ENCODE results near the gene TEPSIN.

TEPSIN gene

GRCh38 chr17:81277421-81277820 lies 38.6 kb upstream of the TEPSIN start:
- TF ChIP-seq, protein P1, sequence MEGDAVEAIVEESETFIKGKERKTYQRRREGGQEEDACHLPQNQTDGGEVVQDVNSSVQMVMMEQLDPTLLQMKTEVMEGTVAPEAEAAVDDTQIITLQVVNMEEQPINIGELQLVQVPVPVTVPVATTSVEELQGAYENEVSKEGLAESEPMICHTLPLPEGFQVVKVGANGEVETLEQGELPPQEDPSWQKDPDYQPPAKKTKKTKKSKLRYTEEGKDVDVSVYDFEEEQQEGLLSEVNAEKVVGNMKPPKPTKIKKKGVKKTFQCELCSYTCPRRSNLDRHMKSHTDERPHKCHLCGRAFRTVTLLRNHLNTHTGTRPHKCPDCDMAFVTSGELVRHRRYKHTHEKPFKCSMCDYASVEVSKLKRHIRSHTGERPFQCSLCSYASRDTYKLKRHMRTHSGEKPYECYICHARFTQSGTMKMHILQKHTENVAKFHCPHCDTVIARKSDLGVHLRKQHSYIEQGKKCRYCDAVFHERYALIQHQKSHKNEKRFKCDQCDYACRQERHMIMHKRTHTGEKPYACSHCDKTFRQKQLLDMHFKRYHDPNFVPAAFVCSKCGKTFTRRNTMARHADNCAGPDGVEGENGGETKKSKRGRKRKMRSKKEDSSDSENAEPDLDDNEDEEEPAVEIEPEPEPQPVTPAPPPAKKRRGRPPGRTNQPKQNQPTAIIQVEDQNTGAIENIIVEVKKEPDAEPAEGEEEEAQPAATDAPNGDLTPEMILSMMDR (conservative IDR thresholded peaks at IDR 0.05; ENCODE audit: low read depth, low read length): no peak
- no peak overlapping the region for H3K4me3 ChIP-seq (IDR thresholded peaks at IDR 0.05; ENCODE audit: insufficient read depth, low read depth, low read length)
- no peaks in the 10 kb centered on the region for H3K27me3 ChIP-seq (ENCODE audit: insufficient read depth, low read depth)
- H3K27ac ChIP-seq: no peak overlapping the region
- H2AFZ ChIP-seq (ENCODE audit: low read depth): no peak overlapping the region
- no peaks in the 10 kb centered on the region for H3K36me3 ChIP-seq (ENCODE audit: insufficient read depth)
- H4K20me1 ChIP-seq (ENCODE audit: insufficient read depth): no peaks in the 10 kb centered on the region
- no peak overlapping the region for H3K9ac ChIP-seq
- no peaks in the 10 kb centered on the region for H3K4me1 ChIP-seq (ENCODE audit: low read depth, poor library complexity, severe bottlenecking)
- H3K79me2 ChIP-seq (ENCODE audit: insufficient read depth, low read depth): no peaks in the 10 kb centered on the region
- no peak overlapping the region for H3K4me2 ChIP-seq

- H3K79me2 ChIP-seq (ENCODE audit: insufficient read depth, low read depth): no peaks in the 10 kb centered on the region
- no peak overlapping the region for H2AFZ ChIP-seq (ENCODE audit: low read depth)
- H3K27ac ChIP-seq: no peak overlapping the region
- H3K4me2 ChIP-seq: no peak overlapping the region
- no peaks in the 10 kb centered on the region for H3K36me3 ChIP-seq (ENCODE audit: insufficient read depth)
- H4K20me1 ChIP-seq (ENCODE audit: insufficient read depth): no peaks in the 10 kb centered on the region
- H3K4me1 ChIP-seq (ENCODE audit: low read depth, poor library complexity, severe bottlenecking): no peaks in the 10 kb centered on the region
- H3K9ac ChIP-seq: no peak overlapping the region
- H3K4me3 ChIP-seq (IDR thresholded peaks at IDR 0.05; ENCODE audit: insufficient read depth, low read depth, low read length): no peak overlapping the region
- TF ChIP-seq, protein P1 (conservative IDR thresholded peaks at IDR 0.05; ENCODE audit: low read depth, low read length): no peak
- H3K27me3 ChIP-seq (ENCODE audit: insufficient read depth, low read depth): no peaks in the 10 kb centered on the region
Observed at GRCh38 chr17:81276781-81277180, 37.9 kb upstream of the TEPSIN start.

DNA sequence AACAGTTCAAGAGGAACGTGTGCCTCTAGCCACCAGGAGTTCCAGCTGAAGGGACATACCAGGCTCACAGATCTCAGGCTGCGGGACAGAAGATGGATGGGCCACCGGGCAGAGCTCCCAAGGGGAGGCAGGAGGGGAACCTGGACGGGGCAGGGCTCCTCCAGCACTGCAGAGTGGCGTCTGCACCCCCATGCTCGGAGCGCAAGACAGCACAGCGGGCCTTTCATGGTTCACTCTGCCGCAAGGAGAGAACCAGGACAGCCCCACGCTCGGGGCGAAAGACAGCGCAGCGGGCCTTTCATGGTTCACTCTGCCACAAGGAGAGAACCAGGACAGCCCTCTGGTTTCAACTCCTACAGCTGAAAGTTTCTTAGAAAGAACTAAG lies 35.6 kb upstream of the TEPSIN start:
- Histone ChIP-seq H3K27ac (no peak overlapping the region), H2AFZ (ENCODE audit: low read depth) (no peak overlapping the region), H3K4me1 (ENCODE audit: low read depth, poor library complexity, severe bottlenecking) (no peaks in the 10 kb centered on the region), H3K79me2 (ENCODE audit: insufficient read depth, low read depth) (no peaks in the 10 kb centered on the region), H3K4me2 (no peak overlapping the region), H3K9ac (no peak overlapping the region), H3K36me3 (ENCODE audit: insufficient read depth) (no peaks in the 10 kb centered on the region), H3K27me3 (ENCODE audit: insufficient read depth, low read depth) (no peaks in the 10 kb centered on the region), H4K20me1 (ENCODE audit: insufficient read depth) (no peaks in the 10 kb centered on the region), H3K4me3 (IDR thresholded peaks at IDR 0.05; ENCODE audit: insufficient read depth, low read depth, low read length) (no peak overlapping the region)
- TF ChIP-seq, protein P1 (conservative IDR thresholded peaks at IDR 0.05; ENCODE audit: low read depth, low read length): no peak

DNA sequence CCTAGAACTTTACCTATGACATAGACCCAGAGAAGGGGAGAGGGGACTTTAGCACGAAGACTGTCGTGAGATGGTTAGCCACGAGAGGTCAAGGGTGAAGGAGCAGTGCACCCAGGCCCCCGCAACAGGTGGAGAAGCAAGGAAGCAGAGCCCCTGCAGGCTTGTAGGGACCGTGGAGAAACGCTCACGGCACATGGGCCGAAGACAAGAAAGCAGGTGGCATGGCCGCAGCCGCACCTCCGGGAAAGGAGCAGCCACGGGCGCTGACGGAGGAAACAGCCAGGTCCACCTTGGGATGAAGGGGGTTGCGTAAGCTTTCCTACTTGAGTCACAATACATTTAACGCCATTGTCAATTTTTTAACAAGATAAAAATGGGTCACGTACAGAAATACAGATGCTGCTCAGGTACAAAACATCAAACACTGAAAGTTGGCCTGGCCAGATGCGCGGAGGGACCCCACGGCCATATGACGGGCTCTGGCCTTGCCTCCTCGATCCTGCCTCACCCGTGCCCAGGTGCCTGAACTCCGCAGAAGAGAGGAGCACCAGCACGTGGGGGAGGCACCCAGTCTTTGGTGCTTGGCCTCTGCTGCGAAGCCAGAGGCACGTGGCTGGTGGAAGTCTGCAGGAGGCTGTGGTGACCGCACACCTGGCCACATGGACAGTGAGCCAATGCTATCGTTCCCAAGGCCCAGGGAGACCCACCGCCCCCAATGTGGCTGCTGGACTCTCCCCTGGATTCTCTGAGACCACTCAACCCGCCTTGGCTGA lies 35.0 kb upstream of the TEPSIN start:
- Histone ChIP-seq H3K4me1 (ENCODE audit: low read depth, poor library complexity, severe bottlenecking) (no peaks in the 10 kb centered on the region), H3K79me2 (ENCODE audit: insufficient read depth, low read depth) (no peaks in the 10 kb centered on the region), H3K27ac (no peak overlapping the region), H3K36me3 (ENCODE audit: insufficient read depth) (no peaks in the 10 kb centered on the region), H4K20me1 (ENCODE audit: insufficient read depth) (no peaks in the 10 kb centered on the region), H3K4me3 (IDR thresholded peaks at IDR 0.05; ENCODE audit: insufficient read depth, low read depth, low read length) (no peak overlapping the region), H2AFZ (ENCODE audit: low read depth) (no peak overlapping the region), H3K27me3 (ENCODE audit: insufficient read depth, low read depth) (no peaks in the 10 kb centered on the region), H3K4me2 (no peak overlapping the region), H3K9ac (no peak overlapping the region)
- TF ChIP-seq, protein P1 (conservative IDR thresholded peaks at IDR 0.05; ENCODE audit: low read depth, low read length): no peak
